Measurements from ENCODE around the gene OPCML.

OPCML gene

GRCh38 chr11:133164986-133165385 is 367.3 kb downstream of the OPCML start:
- DNase-seq (ENCODE audit: low spot score), result no peak
- no peak for TF ChIP-seq CTCF (IDR thresholded peaks at IDR 0.05; ENCODE audit: extremely low read depth, missing control alignments)

- TF ChIP-seq CTCF (IDR thresholded peaks at IDR 0.05; ENCODE audit: extremely low read depth, missing control alignments), result peak; percentile 41
- DNase-seq (ENCODE audit: low spot score), result peak; percentile 47
These were observed 368.6 kb downstream of the OPCML start for GRCh38 chr11:133163463-133164419.

- TF ChIP-seq CTCF (IDR thresholded peaks at IDR 0.05; ENCODE audit: extremely low read depth, missing control alignments), result no peak
- DNase-seq (ENCODE audit: low spot score), result no peak
These were observed 370.1 kb downstream of the OPCML start for GRCh38 chr11:133162227-133162626.

- TF ChIP-seq CTCF (IDR thresholded peaks at IDR 0.05; ENCODE audit: extremely low read depth, missing control alignments), result no peak
- DNase-seq (ENCODE audit: low spot score), result no peak
These were observed 371.5 kb downstream of the OPCML start for GRCh38 chr11:133160754-133161153.

- TF ChIP-seq CTCF (IDR thresholded peaks at IDR 0.05; ENCODE audit: extremely low read depth, missing control alignments), result no peak
- no peak for DNase-seq (ENCODE audit: low spot score)
These were observed 375.1 kb downstream of the OPCML start for GRCh38 chr11:133156986-133157745.

GRCh38 chr11:133154781-133155180 is 377.5 kb downstream of the OPCML start:
- DNase-seq (ENCODE audit: low spot score), result no peak
- no peak for TF ChIP-seq CTCF (IDR thresholded peaks at IDR 0.05; ENCODE audit: extremely low read depth, missing control alignments)

GRCh38 chr11:133154076-133154475 is 378.2 kb downstream of the OPCML start:
- no peak for DNase-seq (ENCODE audit: low spot score)
- TF ChIP-seq CTCF (IDR thresholded peaks at IDR 0.05; ENCODE audit: extremely low read depth, missing control alignments), result no peak
